Measurements from ENCODE around the gene TSPOAP1. TPM values are rescaled to one million over a fixed set of nuclear protein-coding genes. Genes with fewer than 3 reads are reported as not detected.

TSPOAP1 gene
- total RNA-seq, 2 experiments from 2014 or later: 21.1 to 24.1 TPM

DNA sequence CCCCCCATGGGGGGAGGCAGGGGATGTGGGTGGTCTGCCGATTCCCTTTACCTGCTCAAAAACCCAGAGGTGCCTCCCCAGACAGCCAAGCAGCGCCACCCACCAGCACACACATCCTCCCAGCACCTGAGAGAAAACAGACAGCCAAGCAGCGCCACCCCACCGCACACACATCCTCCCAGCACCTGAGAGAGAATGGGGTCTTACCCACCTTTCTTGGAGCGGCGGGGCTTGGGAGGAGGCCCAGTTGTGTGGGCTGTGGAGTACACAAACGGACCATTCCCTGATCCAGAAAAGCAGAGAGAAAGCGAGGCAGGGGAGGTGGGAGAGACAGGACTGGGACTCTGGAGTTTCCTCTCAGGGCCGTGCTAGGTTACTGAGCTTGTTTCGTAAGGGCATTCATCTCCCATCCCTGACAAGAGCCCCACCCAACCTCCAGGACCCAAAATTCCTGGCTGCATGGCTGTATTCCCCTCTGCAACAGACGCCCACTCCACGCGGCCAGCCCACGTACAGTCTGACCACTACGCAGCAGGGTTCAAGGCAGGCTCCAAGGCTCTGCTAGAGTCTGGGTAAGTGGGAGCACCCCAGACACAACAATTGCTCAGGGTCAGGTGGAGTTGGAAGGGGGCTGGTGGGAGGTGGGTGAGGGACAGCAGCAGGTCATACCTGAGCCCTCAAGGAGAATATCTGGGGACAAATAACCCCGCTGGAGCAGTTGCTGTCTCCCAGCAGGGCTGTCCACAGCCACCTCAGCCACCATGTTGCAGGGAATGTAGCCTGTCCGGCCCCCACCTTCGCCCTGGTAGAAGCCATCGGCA lies 22.3 kb downstream of the TSPOAP1 start:
- DNase-seq (no peak), ATAC-seq (no peak)
- Mint-ChIP-seq H3K4me1 (ENCODE audit: low read depth) (peaks cover 2% of the 10 kb centered on the region), H3K27me3 (no peaks in the 10 kb centered on the region), H3K36me3 (ENCODE audit: low read depth) (peaks cover 1% of the 10 kb centered on the region), H3K4me3 (no peak overlapping the region), H3K9me3 (no peaks in the 10 kb centered on the region), H3K27ac (no peak overlapping the region)
- TF ChIP-seq, protein P1, sequence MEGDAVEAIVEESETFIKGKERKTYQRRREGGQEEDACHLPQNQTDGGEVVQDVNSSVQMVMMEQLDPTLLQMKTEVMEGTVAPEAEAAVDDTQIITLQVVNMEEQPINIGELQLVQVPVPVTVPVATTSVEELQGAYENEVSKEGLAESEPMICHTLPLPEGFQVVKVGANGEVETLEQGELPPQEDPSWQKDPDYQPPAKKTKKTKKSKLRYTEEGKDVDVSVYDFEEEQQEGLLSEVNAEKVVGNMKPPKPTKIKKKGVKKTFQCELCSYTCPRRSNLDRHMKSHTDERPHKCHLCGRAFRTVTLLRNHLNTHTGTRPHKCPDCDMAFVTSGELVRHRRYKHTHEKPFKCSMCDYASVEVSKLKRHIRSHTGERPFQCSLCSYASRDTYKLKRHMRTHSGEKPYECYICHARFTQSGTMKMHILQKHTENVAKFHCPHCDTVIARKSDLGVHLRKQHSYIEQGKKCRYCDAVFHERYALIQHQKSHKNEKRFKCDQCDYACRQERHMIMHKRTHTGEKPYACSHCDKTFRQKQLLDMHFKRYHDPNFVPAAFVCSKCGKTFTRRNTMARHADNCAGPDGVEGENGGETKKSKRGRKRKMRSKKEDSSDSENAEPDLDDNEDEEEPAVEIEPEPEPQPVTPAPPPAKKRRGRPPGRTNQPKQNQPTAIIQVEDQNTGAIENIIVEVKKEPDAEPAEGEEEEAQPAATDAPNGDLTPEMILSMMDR (IDR thresholded peaks at IDR 0.05): no peak
- ChIA-PET POLR2A (interaction anchor here (0.9 to 2.1 kb wide), 2 partner anchors 11 to 38 kb away, joined by 3 to 7 read pairs; no protein-coding TSS in a partner anchor), CTCF (interaction anchor here (1.2 to 3.8 kb wide), 5 partner anchors 9 to 64 kb away, joined by 3 to 20 read pairs (median 8); partner anchors contain the start of gene MPO)
- intact Hi-C loops (cut with micrococcal nuclease): no loop called here

DNA sequence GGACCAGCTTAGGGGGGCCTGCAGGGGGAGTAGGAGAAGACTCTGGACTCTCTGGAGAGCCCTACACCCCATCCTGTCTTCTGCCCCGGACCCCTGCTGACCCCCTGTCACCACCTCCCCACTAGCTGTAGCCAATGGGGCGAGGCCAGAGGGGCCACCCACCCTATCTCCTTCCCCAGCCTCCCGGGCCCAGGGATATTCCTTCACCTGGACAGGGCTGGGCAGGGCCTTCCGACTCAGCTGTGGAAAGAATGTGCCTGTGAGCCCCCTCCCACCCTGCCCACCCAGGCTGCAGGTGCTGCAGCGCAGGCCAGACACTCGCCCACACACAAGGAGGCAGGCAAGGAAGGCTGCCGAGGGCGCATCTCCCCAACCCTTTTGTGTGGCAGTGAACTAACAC lies 23.0 kb downstream of the TSPOAP1 start:
- Mint-ChIP-seq H3K27me3 (no peaks in the 10 kb centered on the region), H3K36me3 (ENCODE audit: low read depth) (peaks cover 1% of the 10 kb centered on the region), H3K4me1 (ENCODE audit: low read depth) (peaks cover 2% of the 10 kb centered on the region), H3K4me3 (no peak overlapping the region), H3K27ac (no peak overlapping the region), H3K9me3 (no peaks in the 10 kb centered on the region)
- POLR2A ChIA-PET: interaction anchor here (1.6 to 2.1 kb wide), 4 partner anchors 12 to 325 kb away, joined by 3 to 8 read pairs (median 6); no protein-coding TSS in a partner anchor
- CTCF ChIA-PET: interaction anchor here (1.1 to 4.7 kb wide), 13 partner anchors 10 to 133 kb away, joined by 3 to 20 read pairs (median 9); partner anchors contain the start of genes MPO, RNF43 and SUPT4H1
- TF ChIP-seq, protein P1 (IDR thresholded peaks at IDR 0.05): no peak
- DNase-seq (no peak), ATAC-seq (no peak)
- intact Hi-C loops (cut with micrococcal nuclease): no loop called here

DNA sequence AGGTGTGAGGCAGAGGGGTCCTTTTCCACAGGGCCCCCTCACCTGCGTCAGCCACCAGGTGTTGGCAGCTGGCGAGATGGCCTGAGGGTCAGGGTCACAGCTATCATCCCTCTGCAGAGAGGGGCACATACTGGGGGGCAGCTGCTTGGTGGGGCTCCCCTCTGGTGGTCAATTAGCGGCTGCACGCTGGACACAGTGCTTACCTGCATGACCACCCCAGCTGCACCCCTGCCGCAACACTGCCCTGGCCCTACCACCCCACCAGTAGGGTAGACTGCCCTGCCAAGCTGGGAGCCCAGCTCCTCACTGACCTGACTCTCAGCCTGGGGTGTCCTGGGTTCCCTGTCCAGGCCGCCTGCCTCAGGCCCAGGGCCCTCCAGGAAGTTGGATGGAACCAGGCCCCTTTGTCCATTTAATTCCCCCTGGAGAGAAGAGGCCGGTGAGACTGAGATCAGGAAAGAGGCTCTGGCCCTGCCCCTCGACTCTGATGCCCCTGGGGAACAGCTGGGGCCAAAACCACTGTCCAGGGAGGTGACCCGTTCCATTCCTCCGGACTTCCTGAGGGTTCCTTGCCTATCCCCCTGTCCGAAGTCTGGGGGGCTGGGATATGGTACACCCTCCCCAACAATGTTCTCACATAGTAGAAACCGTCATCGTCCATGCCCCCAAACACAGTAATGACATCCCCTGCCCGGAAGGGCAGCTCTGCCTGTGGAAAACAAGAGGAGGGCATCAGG lies 23.7 kb downstream of the TSPOAP1 start:
- no peaks in the 10 kb centered on the region for H3K27me3 Mint-ChIP-seq
- H3K4me3 Mint-ChIP-seq: no peak overlapping the region
- POLR2A ChIA-PET: interaction anchor here (0.8 to 2.1 kb wide), 7 partner anchors 10 to 327 kb away, joined by 3 to 8 read pairs (median 4); partner anchors contain the start of gene SUPT4H1
- ATAC-seq (no peak), DNase-seq (no peak)
- intact Hi-C loops (cut with micrococcal nuclease): loop anchor here (5.0 kb wide), 1 partner anchor 142 kb away; no protein-coding TSS in a partner anchor
- no peaks in the 10 kb centered on the region for H3K9me3 Mint-ChIP-seq
- CTCF ChIA-PET: interaction anchor here (0.5 to 4.7 kb wide), 36 partner anchors 10 to 367 kb away, joined by 3 to 45 read pairs (median 5); partner anchors contain the start of genes MPO, RNF43, SUPT4H1 and TSPOAP1
- H3K27ac Mint-ChIP-seq: no peak overlapping the region
- TF ChIP-seq, protein P1 (IDR thresholded peaks at IDR 0.05): no peak
- H3K36me3 Mint-ChIP-seq (ENCODE audit: low read depth): peaks cover 1% of the 10 kb centered on the region
- peaks cover 2% of the 10 kb centered on the region for H3K4me1 Mint-ChIP-seq (ENCODE audit: low read depth)

DNA sequence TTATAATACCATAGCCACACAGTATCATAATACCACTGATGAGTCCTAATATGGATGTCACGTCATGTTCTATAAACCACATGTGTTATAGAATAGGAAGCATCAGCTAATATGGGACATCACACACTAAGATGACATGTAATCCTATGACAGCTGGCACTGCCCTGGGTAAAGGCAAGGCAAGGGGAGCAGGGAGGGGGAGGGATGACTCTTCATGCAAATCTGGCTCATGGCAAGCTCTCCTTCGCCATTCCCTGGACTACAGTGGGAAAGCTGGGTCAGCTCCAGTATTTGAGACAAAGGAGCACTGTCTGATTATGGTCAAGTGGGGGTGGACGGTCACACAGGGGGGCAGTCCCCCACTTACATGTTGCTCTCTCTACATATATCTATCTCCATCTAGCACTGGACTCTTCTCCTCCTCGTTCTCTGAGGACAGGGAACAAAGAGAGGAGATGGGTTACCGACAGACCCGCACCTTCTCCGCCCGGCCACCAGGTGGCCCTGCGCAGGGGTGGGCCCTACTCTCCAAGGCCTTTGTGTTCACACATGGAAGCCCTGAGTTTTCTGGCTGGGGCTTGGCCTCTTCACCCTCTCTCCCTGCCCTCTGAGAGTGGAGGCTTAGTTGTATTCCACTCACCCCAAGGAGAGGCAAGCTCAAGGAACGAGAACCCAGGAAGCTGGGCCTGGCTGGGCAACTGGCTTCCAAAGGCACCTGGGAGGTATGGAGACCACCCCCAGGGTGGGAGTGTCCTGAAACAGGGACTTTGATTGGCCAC lies 24.4 kb downstream of the TSPOAP1 start:
- DNase-seq: peak; percentile 66
- POLR2A ChIA-PET: interaction anchor here (0.8 to 1.9 kb wide), 6 partner anchors 11 to 328 kb away, joined by 3 to 8 read pairs (median 4); partner anchors contain the start of gene SUPT4H1
- no peak overlapping the region for H3K27ac Mint-ChIP-seq
- no peaks in the 10 kb centered on the region for H3K9me3 Mint-ChIP-seq
- H3K4me1 Mint-ChIP-seq (ENCODE audit: low read depth): peaks cover 2% of the 10 kb centered on the region
- TF ChIP-seq, protein P1 (IDR thresholded peaks at IDR 0.05): peak; percentile 89
- H3K36me3 Mint-ChIP-seq (ENCODE audit: low read depth): peaks cover 1% of the 10 kb centered on the region
- ATAC-seq: peak; percentile 99
- intact Hi-C loops (cut with micrococcal nuclease): loop anchor here (5.0 kb wide), 1 partner anchor 143 kb away; no protein-coding TSS in a partner anchor
- no peaks in the 10 kb centered on the region for H3K27me3 Mint-ChIP-seq
- CTCF ChIA-PET: interaction anchor here (0.5 to 4.7 kb wide), 48 partner anchors 9 to 367 kb away, joined by 3 to 45 read pairs (median 4); partner anchors contain the start of genes MPO, RNF43, SUPT4H1 and TSPOAP1
- no peak overlapping the region for H3K4me3 Mint-ChIP-seq
